Measurements from ENCODE around the gene ZFYVE19.

The ZFYVE19 gene

DNA sequence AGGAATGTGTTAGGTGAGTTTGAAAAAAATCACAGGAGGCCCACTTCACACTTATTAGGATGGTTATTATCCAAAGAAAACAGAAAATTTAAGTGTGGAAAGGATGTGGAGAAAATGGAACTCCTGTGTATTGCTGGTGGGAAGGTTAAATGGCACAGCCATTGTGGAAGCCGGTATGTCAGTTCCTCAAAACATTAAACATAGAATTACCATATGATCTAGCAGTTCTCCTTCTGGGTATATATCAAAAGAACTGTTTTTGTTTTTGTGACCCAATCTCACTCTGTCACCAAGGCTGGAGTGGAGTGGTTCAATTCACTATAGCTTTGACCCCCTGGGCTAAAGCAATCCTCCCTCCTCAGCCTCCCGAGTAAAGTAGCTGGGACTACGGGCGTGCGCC lies 10.4 kb upstream of the ZFYVE19 start:
- Histone ChIP-seq H3K36me3 (replicated peaks; ENCODE audit: low read depth, low read length) (no peaks in the 10 kb centered on the region), H3K9ac (ENCODE audit: low read length) (no peak overlapping the region), H2AFZ (ENCODE audit: low read depth, low read length) (no peak overlapping the region), H4K20me1 (ENCODE audit: insufficient read depth, low read length) (no peaks in the 10 kb centered on the region), H3K79me2 (ENCODE audit: low read length) (no peaks in the 10 kb centered on the region), H3K4me1 (ENCODE audit: low read length) (no peaks in the 10 kb centered on the region), H3K4me2 (ENCODE audit: low read length) (no peak overlapping the region), H3K27me3 (ENCODE audit: low read depth, low read length) (no peaks in the 10 kb centered on the region), H3K9me3 (ENCODE audit: insufficient read depth, low read length) (no peaks in the 10 kb centered on the region), H3K27ac (ENCODE audit: low read length) (no peak overlapping the region), H3K4me3 (ENCODE audit: low read length) (no peak overlapping the region)
- TF ChIP-seq EZH2phosphoT487 (IDR thresholded peaks at IDR 0.05; ENCODE audit: low read depth) = no peak
- TF ChIP-seq, protein P1, sequence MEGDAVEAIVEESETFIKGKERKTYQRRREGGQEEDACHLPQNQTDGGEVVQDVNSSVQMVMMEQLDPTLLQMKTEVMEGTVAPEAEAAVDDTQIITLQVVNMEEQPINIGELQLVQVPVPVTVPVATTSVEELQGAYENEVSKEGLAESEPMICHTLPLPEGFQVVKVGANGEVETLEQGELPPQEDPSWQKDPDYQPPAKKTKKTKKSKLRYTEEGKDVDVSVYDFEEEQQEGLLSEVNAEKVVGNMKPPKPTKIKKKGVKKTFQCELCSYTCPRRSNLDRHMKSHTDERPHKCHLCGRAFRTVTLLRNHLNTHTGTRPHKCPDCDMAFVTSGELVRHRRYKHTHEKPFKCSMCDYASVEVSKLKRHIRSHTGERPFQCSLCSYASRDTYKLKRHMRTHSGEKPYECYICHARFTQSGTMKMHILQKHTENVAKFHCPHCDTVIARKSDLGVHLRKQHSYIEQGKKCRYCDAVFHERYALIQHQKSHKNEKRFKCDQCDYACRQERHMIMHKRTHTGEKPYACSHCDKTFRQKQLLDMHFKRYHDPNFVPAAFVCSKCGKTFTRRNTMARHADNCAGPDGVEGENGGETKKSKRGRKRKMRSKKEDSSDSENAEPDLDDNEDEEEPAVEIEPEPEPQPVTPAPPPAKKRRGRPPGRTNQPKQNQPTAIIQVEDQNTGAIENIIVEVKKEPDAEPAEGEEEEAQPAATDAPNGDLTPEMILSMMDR (IDR thresholded peaks at IDR 0.05; ENCODE audit: low read depth, low read length) = no peak

DNA sequence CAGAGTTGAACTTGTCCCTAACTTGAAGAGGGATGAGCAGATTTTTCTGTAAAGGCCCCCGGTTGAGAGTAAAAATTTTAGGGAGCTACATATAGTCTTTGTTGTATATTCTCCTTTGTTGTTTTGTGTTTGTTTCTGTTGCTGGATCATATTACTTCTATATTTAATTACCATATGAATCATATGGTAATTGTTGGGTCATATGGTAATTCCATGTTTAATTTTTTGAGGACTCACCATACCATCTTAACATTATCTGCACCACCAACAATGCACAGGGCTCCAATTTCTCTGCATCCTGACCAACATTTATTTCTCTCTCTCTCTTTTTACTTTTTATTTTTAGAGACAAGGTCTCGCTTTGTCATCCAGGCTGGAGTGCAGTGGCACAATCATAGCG lies 7.4 kb upstream of the ZFYVE19 start:
- TF ChIP-seq, protein P1 (IDR thresholded peaks at IDR 0.05; ENCODE audit: low read depth, low read length) = no peak
- no peak for TF ChIP-seq EZH2phosphoT487 (IDR thresholded peaks at IDR 0.05; ENCODE audit: low read depth)
- H2AFZ ChIP-seq (ENCODE audit: low read depth, low read length) = no peak overlapping the region
- no peak overlapping the region for H3K4me3 ChIP-seq (ENCODE audit: low read length)
- no peak overlapping the region for H3K9ac ChIP-seq (ENCODE audit: low read length)
- H4K20me1 ChIP-seq (ENCODE audit: insufficient read depth, low read length) = no peaks in the 10 kb centered on the region
- H3K36me3 ChIP-seq (replicated peaks; ENCODE audit: low read depth, low read length) = no peaks in the 10 kb centered on the region
- H3K79me2 ChIP-seq (ENCODE audit: low read length) = no peaks in the 10 kb centered on the region
- no peaks in the 10 kb centered on the region for H3K9me3 ChIP-seq (ENCODE audit: insufficient read depth, low read length)
- no peak overlapping the region for H3K4me2 ChIP-seq (ENCODE audit: low read length)
- H3K27me3 ChIP-seq (ENCODE audit: low read depth, low read length) = no peaks in the 10 kb centered on the region
- H3K4me1 ChIP-seq (ENCODE audit: low read length) = no peaks in the 10 kb centered on the region
- no peak overlapping the region for H3K27ac ChIP-seq (ENCODE audit: low read length)

DNA sequence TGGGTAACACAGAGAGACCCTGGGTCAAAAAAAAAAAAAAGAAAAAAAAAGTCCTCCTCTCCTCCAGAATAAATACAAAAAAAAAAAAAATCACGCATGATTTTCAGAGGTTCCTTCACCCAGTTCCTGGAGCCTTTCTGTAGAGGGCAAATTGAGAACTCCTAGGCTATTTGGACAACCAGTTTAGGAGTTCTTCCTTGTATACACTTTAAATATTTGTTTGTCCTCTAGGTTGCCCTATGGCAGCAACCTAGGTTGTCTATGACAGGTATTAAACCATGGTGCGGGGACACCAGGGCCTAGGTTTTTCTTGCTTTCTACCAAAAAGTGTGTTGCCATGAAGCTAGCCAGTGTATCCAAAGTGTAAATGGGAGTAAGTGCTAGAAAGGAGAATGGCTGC lies 3.8 kb upstream of the ZFYVE19 start:
- H3K9ac ChIP-seq (ENCODE audit: low read length) = no peak overlapping the region
- H4K20me1 ChIP-seq (ENCODE audit: insufficient read depth, low read length) = no peaks in the 10 kb centered on the region
- no peak overlapping the region for H3K4me3 ChIP-seq (ENCODE audit: low read length)
- H3K4me2 ChIP-seq (ENCODE audit: low read length) = no peak overlapping the region
- H3K9me3 ChIP-seq (ENCODE audit: insufficient read depth, low read length) = no peaks in the 10 kb centered on the region
- no peak overlapping the region for H3K27ac ChIP-seq (ENCODE audit: low read length)
- no peaks in the 10 kb centered on the region for H3K27me3 ChIP-seq (ENCODE audit: low read depth, low read length)
- no peak for TF ChIP-seq EZH2phosphoT487 (IDR thresholded peaks at IDR 0.05; ENCODE audit: low read depth)
- TF ChIP-seq, protein P1 (IDR thresholded peaks at IDR 0.05; ENCODE audit: low read depth, low read length) = no peak
- H3K79me2 ChIP-seq (ENCODE audit: low read length) = peaks cover 10% of the 10 kb centered on the region
- no peaks in the 10 kb centered on the region for H3K36me3 ChIP-seq (replicated peaks; ENCODE audit: low read depth, low read length)
- H3K4me1 ChIP-seq (ENCODE audit: low read length) = peaks cover 5% of the 10 kb centered on the region
- no peak overlapping the region for H2AFZ ChIP-seq (ENCODE audit: low read depth, low read length)

DNA sequence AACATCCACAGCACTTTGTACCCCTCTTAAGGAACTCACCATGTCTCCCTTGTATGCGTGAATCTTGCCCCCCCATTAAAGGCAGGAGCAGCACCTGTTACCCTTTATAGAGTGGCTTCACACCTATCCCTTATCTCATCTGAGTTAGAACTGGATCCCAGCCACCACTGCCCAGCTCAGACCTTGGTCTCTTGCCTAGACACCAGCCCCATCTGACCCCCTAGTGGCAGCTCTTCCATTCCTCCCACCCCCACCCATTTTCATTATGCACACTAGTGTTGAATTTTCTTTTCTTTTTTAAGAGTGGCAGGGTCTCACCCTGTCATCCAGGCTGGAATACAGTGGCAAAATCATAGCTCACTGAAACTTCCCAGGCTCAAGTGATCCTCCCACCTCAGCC lies 3.2 kb upstream of the ZFYVE19 start:
- Histone ChIP-seq H4K20me1 (ENCODE audit: insufficient read depth, low read length) (no peaks in the 10 kb centered on the region), H2AFZ (ENCODE audit: low read depth, low read length) (no peak overlapping the region), H3K27me3 (ENCODE audit: low read depth, low read length) (no peaks in the 10 kb centered on the region), H3K4me2 (ENCODE audit: low read length) (no peak overlapping the region), H3K9ac (ENCODE audit: low read length) (no peak overlapping the region), H3K4me3 (ENCODE audit: low read length) (no peak overlapping the region), H3K27ac (ENCODE audit: low read length) (no peak overlapping the region), H3K4me1 (ENCODE audit: low read length) (peaks cover 11% of the 10 kb centered on the region), H3K79me2 (ENCODE audit: low read length) (peaks cover 10% of the 10 kb centered on the region), H3K9me3 (ENCODE audit: insufficient read depth, low read length) (no peaks in the 10 kb centered on the region), H3K36me3 (replicated peaks; ENCODE audit: low read depth, low read length) (no peaks in the 10 kb centered on the region)
- TF ChIP-seq, protein P1 (IDR thresholded peaks at IDR 0.05; ENCODE audit: low read depth, low read length) = no peak
- no peak for TF ChIP-seq EZH2phosphoT487 (IDR thresholded peaks at IDR 0.05; ENCODE audit: low read depth)

All from OCI-LY3 (cell line).